ENCODE results near the gene NR4A2.

- TF ChIP-seq CTCF (IDR thresholded peaks at IDR 0.05), result no peak
- TF ChIP-seq POLR2A (IDR thresholded peaks at IDR 0.05), result no peak
Observed at GRCh38 chr2:156356014-156356754, 23.7 kb upstream of the NR4A2 start.
